HG03442 (cell line): ENCODE results near the gene FGFRL1.
A peak's percentile ranks its signal among the peaks of the same experiment; 100 is the strongest.
"Not testable (repeated sequence)": the region's sequence is repeated elsewhere in the genome, so short reads cannot be mapped to it uniquely, and the experiment has no call there.

Source experiments
- ATAC-seq: cut with Tn5 transposase; IDR thresholded peaks from one replicate; pipeline ENCODE4 v1.9.1; 2021; ENCODE audit warnings: mild to moderate bottlenecking, moderate library complexity; ENCODE audit not compliant: unreplicated experiment

FGFRL1 gene

GRCh38 chr4:1048773-1049590 is 37.6 kb downstream of the FGFRL1 start:
- no peak for ATAC-seq

- no peak for ATAC-seq
Measured at GRCh38 chr4:1049591-1049905, 38.1 kb downstream of the FGFRL1 start.

- no peak for ATAC-seq
Measured at GRCh38 chr4:1050486-1051213, 39.2 kb downstream of the FGFRL1 start.

- no peak for ATAC-seq
Measured at GRCh38 chr4:1051472-1051871, 40.0 kb downstream of the FGFRL1 start.

- ATAC-seq: no peak
Measured at GRCh38 chr4:1052231-1052671, 40.8 kb downstream of the FGFRL1 start.

GRCh38 chr4:1053080-1053661 is 41.7 kb downstream of the FGFRL1 start:
- no peak for ATAC-seq

- not testable (repeated sequence) for ATAC-seq
Measured at GRCh38 chr4:1053891-1054290, 42.5 kb downstream of the FGFRL1 start.

- ATAC-seq: not testable (repeated sequence)
Measured at GRCh38 chr4:1054696-1055242, 43.3 kb downstream of the FGFRL1 start.

- not testable (repeated sequence) for ATAC-seq
Measured at GRCh38 chr4:1055243-1055701, 43.8 kb downstream of the FGFRL1 start.

- ATAC-seq: peak; percentile 46
Measured at GRCh38 chr4:1055721-1056590, 44.5 kb downstream of the FGFRL1 start.

GRCh38 chr4:1056671-1057402 is 45.4 kb downstream of the FGFRL1 start:
- ATAC-seq: no peak

GRCh38 chr4:1057403-1057745 is 45.9 kb downstream of the FGFRL1 start:
- ATAC-seq: no peak

- ATAC-seq: no peak
Measured at GRCh38 chr4:1058198-1058996, 47.0 kb downstream of the FGFRL1 start.

GRCh38 chr4:1058997-1059665 is 47.7 kb downstream of the FGFRL1 start:
- no peak for ATAC-seq

GRCh38 chr4:1060121-1060520 is 48.7 kb downstream of the FGFRL1 start:
- ATAC-seq: no peak

GRCh38 chr4:1060621-1061020 is 49.2 kb downstream of the FGFRL1 start:
- ATAC-seq: no peak

GRCh38 chr4:1061056-1061700 is 49.8 kb downstream of the FGFRL1 start:
- no peak for ATAC-seq

GRCh38 chr4:1061760-1062159 is 50.3 kb downstream of the FGFRL1 start:
- ATAC-seq: no peak
